ENCODE data around the gene FAM78A.
A peak's percentile ranks its signal among the peaks of the same experiment; 100 is the strongest.
"Not testable (repeated sequence)": the region's sequence is repeated elsewhere in the genome, so short reads cannot be mapped to it uniquely, and the experiment has no call there.

Gene FAM78A

DNA sequence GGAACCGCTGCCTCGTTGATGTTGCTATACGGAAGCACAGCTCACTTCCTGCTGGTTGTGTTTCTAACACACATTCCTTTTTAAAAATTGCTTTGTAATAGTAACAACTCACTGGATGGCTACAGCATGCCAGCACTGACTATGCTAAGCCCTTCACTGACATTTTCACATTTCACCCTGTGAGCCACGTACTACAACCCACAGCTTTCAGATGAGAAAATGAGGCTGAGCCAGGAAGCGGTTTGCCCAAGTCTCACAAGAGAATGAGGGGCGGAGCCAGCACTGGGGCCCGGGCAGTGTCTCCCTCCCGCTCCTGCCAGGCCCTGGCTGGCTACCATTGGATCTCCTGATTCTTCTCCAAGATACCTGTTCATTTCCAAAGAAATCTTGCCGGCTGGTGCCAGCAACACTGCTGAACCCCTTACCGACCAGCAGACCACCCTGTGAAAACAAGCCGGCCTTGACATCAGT, 38.3 kb downstream of the FAM78A start:
- peak; percentile 74 for DNase-seq (ENCODE audit: low read depth)

- DNase-seq (ENCODE audit: low read depth), result no peak
These were observed 39.0 kb downstream of the FAM78A start for GRCh38 chr9:131237291-131237690.

DNA sequence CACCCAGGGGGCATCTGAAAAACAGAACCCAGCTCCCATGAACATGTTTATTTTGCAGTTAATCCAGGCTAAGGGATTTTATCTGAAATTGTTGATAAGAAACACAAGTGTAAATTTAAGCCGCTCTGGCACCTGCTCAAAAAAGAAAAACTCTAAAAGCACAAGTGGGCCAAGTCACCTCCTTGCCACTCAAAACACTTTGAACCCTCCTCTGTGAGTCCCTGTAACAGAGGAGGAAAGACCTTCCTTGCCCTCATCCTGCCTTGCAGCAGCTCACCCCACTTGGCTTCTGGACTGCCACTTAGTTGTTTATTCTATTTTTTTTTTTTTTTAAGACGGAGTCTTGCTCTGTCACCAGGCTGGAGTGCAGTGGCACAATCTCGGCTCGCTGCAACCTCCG, 39.5 kb downstream of the FAM78A start:
- DNase-seq (ENCODE audit: low read depth), result no peak

DNA sequence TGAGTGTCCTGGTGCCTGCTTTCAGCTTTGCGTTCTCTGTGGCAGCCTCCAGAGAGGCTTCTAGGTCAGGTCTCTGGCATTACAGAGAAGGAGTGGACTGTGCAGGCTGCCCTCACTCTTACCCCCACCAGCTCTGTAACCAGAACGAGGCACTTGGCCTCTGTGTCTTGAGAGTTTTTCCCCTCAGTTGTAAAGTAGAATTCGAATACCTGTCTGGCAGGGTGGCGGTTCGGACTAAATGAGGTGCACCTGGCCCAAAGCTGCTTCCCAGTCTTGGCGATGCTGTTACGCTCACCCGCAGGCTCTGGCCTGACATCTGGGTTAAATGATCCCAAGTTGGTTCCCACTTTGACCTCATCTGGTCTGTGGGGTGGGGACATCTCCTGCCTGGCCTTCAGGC, 40.1 kb downstream of the FAM78A start:
- no peak for DNase-seq (ENCODE audit: low read depth)

GRCh38 chr9:131235480-131235851, 40.8 kb downstream of the FAM78A start:
- DNase-seq (ENCODE audit: low read depth), result no peak

GRCh38 chr9:131234799-131235479, 41.4 kb downstream of the FAM78A start:
- no peak for DNase-seq (ENCODE audit: low read depth)

DNA sequence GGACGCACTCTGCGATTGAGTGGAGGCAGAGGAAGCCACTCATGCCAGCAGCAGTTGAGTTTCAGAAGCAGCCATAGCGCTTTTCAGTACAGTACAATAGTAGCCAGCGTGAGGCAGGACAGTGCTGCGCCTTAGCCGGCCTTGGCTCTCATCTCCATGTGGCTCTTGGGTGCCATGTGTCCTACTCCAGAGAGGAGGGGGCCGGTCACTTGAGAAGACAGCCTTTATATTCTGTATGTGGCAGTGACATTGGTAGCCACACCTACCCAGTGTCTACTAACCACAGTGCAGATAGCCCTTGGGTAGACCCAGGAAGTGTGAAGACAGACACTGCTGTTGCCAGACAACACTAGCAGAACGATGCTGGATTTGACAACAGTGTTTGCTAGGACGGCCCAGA, 42.3 kb downstream of the FAM78A start:
- DNase-seq (ENCODE audit: low read depth), result no peak

- no peak for DNase-seq (ENCODE audit: low read depth)
These were observed 42.8 kb downstream of the FAM78A start for GRCh38 chr9:131233556-131233955.

DNA sequence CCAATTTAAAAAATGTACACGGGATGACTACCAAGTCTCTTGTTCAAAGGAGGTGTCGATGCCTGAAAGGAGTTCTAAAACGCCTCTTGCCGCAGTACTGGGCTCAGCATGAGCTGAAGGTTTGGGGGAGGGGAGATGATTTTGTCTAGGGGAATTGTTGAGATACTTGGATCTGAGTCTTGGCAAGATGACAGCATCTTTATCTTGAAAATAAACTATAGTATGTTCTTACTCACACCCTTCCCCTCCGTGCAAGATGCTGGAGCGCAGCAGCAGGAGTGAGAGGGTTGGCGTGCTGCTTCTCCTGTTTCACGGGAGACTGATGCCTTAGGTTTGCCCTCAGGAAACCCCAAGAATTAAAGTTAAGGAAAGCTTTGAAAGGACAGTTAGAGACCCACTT, 47.3 kb downstream of the FAM78A start:
- no peak for DNase-seq (ENCODE audit: low read depth)

DNA sequence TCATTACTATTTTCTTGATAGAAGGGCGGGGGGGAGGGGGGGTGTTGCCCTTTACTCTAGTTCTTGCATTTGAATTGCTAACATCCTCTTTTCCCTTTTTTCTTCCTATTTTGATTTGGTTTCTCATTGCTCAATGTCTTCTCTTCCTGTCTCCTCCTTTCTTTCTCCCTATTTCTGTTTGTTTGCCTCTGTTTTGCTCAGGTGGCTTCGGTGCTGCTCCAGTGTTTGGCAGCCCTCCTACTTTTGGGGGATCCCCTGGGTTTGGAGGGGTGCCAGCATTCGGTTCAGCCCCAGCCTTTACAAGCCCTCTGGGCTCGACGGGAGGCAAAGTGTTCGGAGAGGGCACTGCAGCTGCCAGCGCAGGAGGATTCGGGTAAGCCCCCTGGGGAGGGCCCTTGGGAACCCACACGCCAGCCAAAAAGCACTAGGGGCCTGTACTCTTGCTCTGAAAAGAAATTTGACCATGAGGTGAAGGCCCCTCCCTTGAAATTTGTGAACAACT, 48.3 kb downstream of the FAM78A start:
- DNase-seq (ENCODE audit: low read depth), result no peak

DNA sequence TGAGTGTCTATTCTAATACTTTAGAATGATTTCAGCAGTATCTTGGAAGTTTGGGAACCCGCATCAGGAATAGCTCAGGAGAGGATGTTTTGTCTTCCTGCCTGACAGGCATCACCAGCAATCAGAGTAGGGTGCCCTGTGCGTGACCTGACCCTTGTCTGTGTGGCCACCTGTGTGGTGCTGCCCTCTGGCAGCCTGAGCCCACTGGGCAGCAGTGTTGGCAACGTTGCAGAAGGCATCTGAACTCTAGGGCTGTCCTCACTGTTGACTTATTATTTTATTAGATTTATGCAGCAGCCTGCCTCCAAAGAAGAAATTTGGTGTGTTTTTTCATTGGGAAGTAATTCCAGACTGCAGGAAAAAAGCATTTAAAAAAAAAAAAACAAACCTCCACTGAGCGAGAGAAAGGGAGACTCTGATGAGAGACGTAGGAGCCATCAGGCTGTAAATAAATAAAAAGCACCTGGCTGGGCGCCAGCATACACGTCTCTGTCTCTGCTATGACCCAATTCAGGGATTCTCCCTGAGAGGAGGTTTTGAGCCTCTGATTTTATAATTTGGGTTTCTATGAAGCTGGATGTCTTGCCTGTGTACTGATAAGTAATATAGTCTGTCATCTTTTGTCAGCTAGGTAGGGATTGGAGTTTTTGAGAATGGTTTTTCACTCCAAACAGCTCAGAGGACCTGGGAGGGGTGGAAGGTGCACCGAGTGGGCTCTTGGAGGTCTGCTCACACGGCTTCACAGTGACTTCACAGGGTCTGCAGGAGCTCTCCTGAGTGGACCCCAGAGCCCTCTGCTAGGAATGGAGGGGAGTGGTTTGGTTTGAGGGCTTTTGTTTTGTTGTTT, 49.0 kb downstream of the FAM78A start:
- DNase-seq (ENCODE audit: low read depth), result no peak

GRCh38 chr9:131226226-131226625, 50.1 kb downstream of the FAM78A start:
- no peak for DNase-seq (ENCODE audit: low read depth)

GRCh38 chr9:131222460-131222859, 53.9 kb downstream of the FAM78A start:
- DNase-seq (ENCODE audit: low read depth), result no peak

DNA sequence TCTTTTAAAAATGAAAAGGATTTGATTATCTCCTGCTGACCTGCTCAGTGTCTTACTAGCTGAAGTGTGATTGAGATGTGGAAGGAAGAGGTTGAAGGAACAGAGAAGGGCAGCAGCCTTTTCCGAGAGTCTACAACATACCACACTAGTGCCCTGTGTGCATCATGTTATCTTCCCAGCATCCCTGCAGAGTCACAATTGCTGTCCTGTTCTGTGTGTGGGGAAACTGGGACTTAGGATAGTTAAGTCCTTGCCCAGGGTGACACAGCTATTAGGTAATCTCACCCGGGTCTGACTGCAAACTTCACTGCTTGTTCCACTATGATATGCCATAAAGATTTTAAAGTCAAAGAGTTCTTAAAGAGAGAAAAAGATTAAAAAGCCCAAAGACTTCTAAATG, 55.8 kb downstream of the FAM78A start:
- DNase-seq (ENCODE audit: low read depth), result no peak

DNA sequence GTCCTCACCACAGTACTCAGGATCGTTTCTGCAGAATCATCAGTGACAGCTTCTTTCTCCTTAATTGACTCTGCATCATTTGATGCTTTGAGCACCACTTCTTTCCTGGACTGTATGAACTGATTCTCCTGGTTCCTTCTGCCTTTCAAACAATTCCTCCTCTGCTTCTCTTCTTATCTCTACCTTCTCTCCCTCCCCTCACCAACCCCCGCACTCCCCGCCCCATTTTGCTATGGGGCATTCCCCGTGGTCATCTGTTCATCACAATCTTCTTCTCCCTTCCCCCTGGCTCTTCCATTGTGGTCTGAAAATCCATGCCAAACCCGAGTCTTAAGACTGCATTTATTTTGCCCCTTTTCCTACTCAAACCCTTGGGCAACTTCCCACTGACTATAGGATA, 57.9 kb downstream of the FAM78A start:
- DNase-seq (ENCODE audit: low read depth), result no peak

DNA sequence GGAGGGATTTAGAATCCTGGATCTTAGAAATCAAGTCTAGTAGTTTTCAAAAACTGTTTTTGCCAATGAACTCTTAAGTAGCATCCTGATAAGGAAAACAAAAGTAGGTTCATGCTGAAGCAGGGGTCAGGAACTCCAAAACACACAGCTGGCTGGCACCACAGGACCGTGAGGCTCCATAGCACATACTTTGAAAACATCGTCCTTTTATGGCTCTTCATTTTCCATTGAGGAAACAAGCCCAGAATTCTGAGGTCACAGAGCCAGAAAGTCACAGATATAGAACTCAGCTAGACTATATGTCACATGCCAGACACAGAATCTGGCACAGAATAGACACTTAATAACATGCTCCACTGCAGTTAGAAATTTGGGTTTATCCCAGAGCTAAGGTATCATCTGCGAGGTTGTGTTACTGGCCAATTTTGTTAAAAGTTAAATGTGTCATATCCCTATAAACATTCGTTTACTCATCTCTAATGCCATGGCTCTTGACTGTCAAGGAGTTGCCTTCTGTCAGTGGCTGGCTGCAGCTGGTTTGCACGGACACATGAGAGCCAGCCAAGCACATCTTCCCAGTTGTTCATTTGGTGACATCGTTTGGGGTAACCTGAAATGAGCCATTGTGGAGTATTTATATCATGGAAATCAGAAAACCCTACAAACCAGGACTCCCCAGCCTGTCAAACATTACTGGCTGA, 58.8 kb downstream of the FAM78A start:
- DNase-seq (ENCODE audit: low read depth), result no peak

GRCh38 chr9:131216806-131217205, 59.5 kb downstream of the FAM78A start:
- DNase-seq (ENCODE audit: low read depth), result no peak

DNA sequence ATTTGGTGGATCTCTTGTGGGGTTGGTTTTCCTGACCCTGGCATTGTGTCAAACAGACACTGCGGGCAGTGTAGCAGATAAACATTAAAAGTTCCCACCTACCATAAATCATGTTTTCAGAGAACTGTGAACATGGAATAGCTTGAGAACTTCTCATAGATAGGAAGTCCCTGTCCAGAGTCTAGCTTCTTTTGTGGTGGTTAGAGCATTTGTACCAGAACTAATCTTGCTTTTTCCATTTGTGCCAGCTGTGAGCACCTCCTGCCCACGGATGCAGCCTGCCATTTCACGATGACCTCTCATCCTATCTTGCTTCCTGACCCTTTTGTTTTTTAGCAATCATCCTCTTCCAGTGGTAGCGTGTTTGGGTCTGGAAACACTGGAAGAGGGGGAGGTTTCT, 61.4 kb downstream of the FAM78A start:
- no peak for DNase-seq (ENCODE audit: low read depth)

DNA sequence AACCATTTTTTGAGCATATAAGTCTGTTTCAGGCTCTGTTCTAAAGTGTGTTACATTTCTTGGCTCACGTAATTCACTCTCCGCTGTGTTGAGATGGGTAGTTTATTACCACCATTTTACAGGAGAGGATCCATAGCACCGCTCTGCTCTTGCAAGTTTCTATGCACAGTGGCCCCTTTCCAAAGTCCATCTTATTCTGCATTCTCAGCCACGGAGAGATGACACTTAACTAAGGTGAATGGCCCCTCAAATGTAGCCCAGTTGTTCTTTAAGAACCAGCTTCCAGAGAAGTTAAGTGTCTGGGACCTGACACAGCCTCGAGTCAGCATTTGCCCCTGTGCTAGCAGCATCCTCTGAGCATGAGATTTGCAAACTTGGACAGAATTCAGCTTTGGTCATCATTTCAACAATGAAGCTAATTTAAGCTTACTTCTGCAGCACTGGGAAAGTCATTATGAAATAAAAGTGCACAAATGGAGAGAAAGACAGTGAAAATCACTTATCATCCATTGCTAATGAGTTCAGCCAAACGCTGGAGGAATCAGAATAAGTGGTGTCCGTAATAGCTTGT, 61.9 kb downstream of the FAM78A start:
- DNase-seq (ENCODE audit: low read depth), result no peak

DNA sequence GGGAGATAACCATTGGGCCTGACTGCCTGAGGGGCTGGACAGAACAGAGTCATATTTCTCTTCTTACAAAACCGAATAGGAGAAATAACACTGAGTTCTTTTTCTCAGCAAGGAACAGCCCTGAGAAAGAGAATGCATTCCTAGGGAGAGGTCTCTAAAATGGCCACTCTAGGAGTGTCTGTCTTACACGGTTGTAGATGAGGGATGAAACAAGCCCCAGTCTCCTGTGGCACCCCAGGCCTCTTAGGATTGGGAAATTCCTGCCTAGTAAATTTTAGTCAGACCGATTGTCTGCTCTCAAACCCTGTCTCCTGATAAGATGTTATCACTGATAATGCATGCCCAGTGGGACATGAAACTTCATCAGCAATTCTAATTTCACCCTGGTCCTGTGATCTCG, 64.4 kb downstream of the FAM78A start:
- not testable (repeated sequence) for DNase-seq (ENCODE audit: low read depth)

Measured in T follicular helper cell (primary cell).